Liver (tissue), 9 donors: ENCODE measurements around the gene RNPEPL1. TPM values are rescaled to one million over a fixed set of nuclear protein-coding genes. Genes with fewer than 3 reads are reported as not detected.
A peak's percentile ranks its signal among the peaks of the same experiment; 100 is the strongest.

Experiments
- DNase-seq: peaks from one replicate; pipeline ENCODE4 v3.0.0-alpha.2; 2017; ENCODE audit warnings: low spot score
- H3K27ac ChIP-seq, 2 donors: one replicate each; pipeline ENCODE4 v1.7.0; 2013; ENCODE audit warnings: inconsistent platforms in 2 of 2, low read length in 2 of 2, control low read depth in 1 of 2, low read depth in 1 of 2, mild to moderate bottlenecking in 1 of 2
- H3K27me3 ChIP-seq, 4 donors: one replicate each; pipeline versions ENCODE4 v1.6.1 to v1.7.0; 2013; ENCODE audit warnings: low read length in 3 of 4, inconsistent platforms in 1 of 4, mild to moderate bottlenecking in 1 of 4, moderate library complexity in 1 of 4; ENCODE audit not compliant: control insufficient read depth in 4 of 4, insufficient read depth in 4 of 4
- H3K36me3 ChIP-seq, 4 donors: one replicate each; pipeline versions ENCODE4 v1.6.1 to v1.7.0; 2013; ENCODE audit warnings: low read length in 3 of 4, mild to moderate bottlenecking in 3 of 4, low read depth in 1 of 4, moderate library complexity in 1 of 4; ENCODE audit not compliant: control insufficient read depth in 4 of 4, insufficient read depth in 3 of 4
- H3K4me1 ChIP-seq, 4 donors: one replicate each; pipeline versions ENCODE4 v1.6.1 to v1.7.0; 2013; ENCODE audit warnings: low read length in 3 of 4, mild to moderate bottlenecking in 3 of 4, moderate library complexity in 1 of 4; ENCODE audit not compliant: control insufficient read depth in 4 of 4, insufficient read depth in 4 of 4
- H3K4me3 ChIP-seq, 3 donors: one replicate each; pipeline versions ENCODE4 v1.6.1 to v1.7.0; 2013; ENCODE audit warnings: low read length in 3 of 3, control low read depth in 1 of 3, low read depth in 1 of 3, mild to moderate bottlenecking in 1 of 3
- H3K9ac ChIP-seq, 2 donors: one replicate each; pipeline ENCODE4 v1.7.0; 2013; ENCODE audit warnings: low read length in 2 of 2, mild to moderate bottlenecking in 2 of 2, moderate library complexity in 2 of 2, control low read depth in 1 of 2, low read depth in 1 of 2
- H3K9me3 ChIP-seq, 4 donors: one replicate each; pipeline versions ENCODE4 v1.6.1 to v1.7.0; 2013; ENCODE audit warnings: low read length in 3 of 4; ENCODE audit not compliant: control insufficient read depth in 4 of 4
- ATF3 ChIP-seq: IDR thresholded peaks from 2 replicates; pipeline ENCODE4 v1.6.1; 2016; ENCODE audit warnings: antibody characterized with exemption
- EGR1 ChIP-seq, 2 donors: IDR thresholded peaks; 2 replicates each; pipeline ENCODE4 v1.6.1; 2016 to 2018; ENCODE audit warnings: antibody characterized with exemption in 2 of 2, low read depth in 2 of 2
- FOXA1 ChIP-seq: IDR thresholded peaks from 2 replicates; pipeline ENCODE4 v1.6.1; 2016; ENCODE audit warnings: antibody characterized with exemption
- FOXA2 ChIP-seq: IDR thresholded peaks from 2 replicates; pipeline ENCODE4 v1.6.1; 2016; ENCODE audit warnings: antibody characterized with exemption
- GABPA ChIP-seq, 2 donors: IDR thresholded peaks in 1 of 2; conservative IDR thresholded peaks in 1 of 2; 2 replicates each; pipeline ENCODE4 v1.6.1; 2016; ENCODE audit warnings: antibody characterized with exemption in 2 of 2, mild to moderate bottlenecking in 1 of 2, moderate library complexity in 1 of 2
- HNF4A ChIP-seq, 2 donors: conservative IDR thresholded peaks; 2 replicates each; pipeline ENCODE4 v1.6.1; 2016; ENCODE audit warnings: antibody characterized with exemption in 2 of 2, mild to moderate bottlenecking in 2 of 2
- HNF4G ChIP-seq: IDR thresholded peaks from 2 replicates; pipeline ENCODE4 v1.6.1; 2016; ENCODE audit warnings: antibody characterized with exemption
- JUND ChIP-seq, 2 donors: IDR thresholded peaks; 2 replicates each; pipeline ENCODE4 v1.6.1; 2016; ENCODE audit warnings: antibody characterized with exemption in 2 of 2
- NR2F2 ChIP-seq: IDR thresholded peaks from 2 replicates; pipeline ENCODE4 v1.6.1; 2016; ENCODE audit warnings: antibody characterized with exemption
- RAD21 ChIP-seq, 2 donors: IDR thresholded peaks; 2 replicates each; pipeline ENCODE4 v1.6.1; 2016; ENCODE audit warnings: antibody characterized with exemption in 2 of 2, mild to moderate bottlenecking in 2 of 2
- RXRA ChIP-seq, 2 donors: IDR thresholded peaks; 2 replicates each; pipeline ENCODE4 v1.6.1; 2017 to 2018; ENCODE audit warnings: antibody characterized with exemption in 2 of 2, mild to moderate bottlenecking in 1 of 2
- TAF1 ChIP-seq: conservative IDR thresholded peaks from 2 replicates; pipeline ENCODE4 v1.6.1; 2016; ENCODE audit warnings: antibody characterized with exemption, mild to moderate bottlenecking
- YY1 ChIP-seq: IDR thresholded peaks from 2 replicates; pipeline ENCODE4 v1.6.1; 2016; ENCODE audit warnings: antibody characterized with exemption, mild to moderate bottlenecking
- ZBTB33 ChIP-seq: IDR thresholded peaks from 2 replicates; pipeline ENCODE4 v1.6.1; 2016; ENCODE audit warnings: antibody characterized with exemption
- WGBS: extraction: QIAGEN DNeasy Blood & Tissue Kit; methylation state at CpG from one replicate; pipeline ENCODE4 v1.1.7; 2013; 5-methylcytosine and 5-hydroxymethylcytosine counted together
- polyA plus RNA-seq, 2 donors: library from polyadenylated mRNA; stranded (reverse) in 1 of 2; unstranded in 1 of 2; fragments of 200-250 nt in 1 of 2; fragments of >200 nt in 1 of 2; fragmentation: Nextera tagmentation in 1 of 2; extraction: Ambion mirVana in 1 of 2; gene quantifications; one replicate each; pipeline versions ENCODE4 v1.2.1 to v1.2.3, GENCODE V29; 2013 to 2015
- total RNA-seq, 2 donors: library from RNA; depleted of rRNA; stranded (reverse); fragments of >200 nt; gene quantifications; one replicate each; pipeline ENCODE4 v1.2.3, GENCODE V29; 2014
- TF ChIP-seq, protein P1 (sequence below): fragments of 150-350 bp; IDR thresholded peaks from 2 replicates; pipeline ENCODE4 v1.5.1; 2017; ENCODE audit warnings: improper control_type of control experiment, low read depth, low read length; ENCODE audit not compliant: missing input control
- TF ChIP-seq, protein P2 (sequence below): IDR thresholded peaks from 2 replicates; pipeline ENCODE4 v1.6.1; 2016; ENCODE audit warnings: antibody characterized with exemption, mild to moderate bottlenecking
- donor health status: healthy.
- donor health status: healthy.
- donor health status: healthy.
- donor health status: healthy.
- donor health status: healthy.

The RNPEPL1 gene
- total and polyA plus RNA-seq, 4 donors = 24.8 to 43.9 (median 29.4) TPM

- 93% methylated on average over 34 of the region's 34 CpGs for WGBS
- no peaks in the 10 kb centered on the region for H3K9me3 ChIP-seq
- no peak for TF ChIP-seq FOXA2
- TF ChIP-seq NR2F2 = no peak
- TF ChIP-seq GABPA (IDR thresholded peaks at IDR 0.05 in 1 of 2, conservative IDR thresholded peaks at IDR 0.05 in 1 of 2) = no peak
- peaks cover 10 to 31% (median 25%) of the 10 kb centered on the region in 4 donors for H3K4me1 ChIP-seq
- H3K4me3 ChIP-seq = no peak overlapping the region
- DNase-seq = no peak
- H3K27me3 ChIP-seq = no peaks in the 10 kb centered on the region
- no peak overlapping the region for H3K27ac ChIP-seq
- peaks cover 0 to 17% (median 6%) of the 10 kb centered on the region in 4 donors for H3K36me3 ChIP-seq
- no peak overlapping the region for H3K9ac ChIP-seq
These were observed 26.5 kb downstream of the RNPEPL1 start for GRCh38 chr2:240594511-240595380.

DNA sequence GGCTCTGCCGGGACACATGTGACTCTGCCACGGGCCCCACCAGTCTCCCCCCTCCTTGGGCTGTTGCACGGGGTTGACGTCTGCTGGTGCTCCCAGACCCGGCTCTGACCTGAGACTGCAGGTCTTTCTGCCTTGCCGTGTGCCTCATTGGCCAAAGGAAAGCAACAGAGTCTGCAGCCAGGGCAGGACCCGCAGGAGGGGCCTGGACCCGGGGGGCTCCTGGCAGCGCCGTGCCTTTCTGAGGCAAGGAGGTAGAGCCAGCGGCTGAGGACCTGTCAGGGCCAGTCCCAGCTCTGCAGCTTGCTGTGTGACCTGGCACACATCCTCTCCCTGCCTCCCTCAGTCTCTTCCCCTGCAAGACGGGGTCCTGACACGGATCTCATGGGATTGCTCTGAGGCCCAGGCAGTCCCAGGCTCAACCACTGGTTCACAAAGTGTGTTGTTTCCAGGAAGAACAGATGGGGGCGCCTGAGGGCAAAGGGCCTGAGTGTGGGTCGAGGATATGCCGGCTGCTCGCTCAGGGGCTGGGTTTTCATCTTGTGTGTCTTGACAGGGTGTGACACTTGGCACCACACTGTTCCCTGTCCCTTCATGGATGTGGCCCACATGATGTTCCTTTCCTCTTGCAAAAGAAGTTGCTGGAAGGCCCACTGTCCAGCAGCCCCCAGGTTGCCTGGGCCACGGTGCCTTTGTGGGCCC, 27.2 kb downstream of the RNPEPL1 start:
- Histone ChIP-seq H3K9ac (no peak overlapping the region), H3K27ac (no peak overlapping the region), H3K36me3 (peaks cover 0 to 17% (median 6%) of the 10 kb centered on the region in 4 donors), H3K4me1 (peaks cover 9 to 23% (median 19%) of the 10 kb centered on the region in 4 donors), H3K9me3 (no peaks in the 10 kb centered on the region), H3K27me3 (no peaks in the 10 kb centered on the region), H3K4me3 (no peak overlapping the region)
- DNase-seq = no peak
- 88% methylated on average over 18 of the region's 18 CpGs for WGBS
- TF ChIP-seq, protein P1, sequence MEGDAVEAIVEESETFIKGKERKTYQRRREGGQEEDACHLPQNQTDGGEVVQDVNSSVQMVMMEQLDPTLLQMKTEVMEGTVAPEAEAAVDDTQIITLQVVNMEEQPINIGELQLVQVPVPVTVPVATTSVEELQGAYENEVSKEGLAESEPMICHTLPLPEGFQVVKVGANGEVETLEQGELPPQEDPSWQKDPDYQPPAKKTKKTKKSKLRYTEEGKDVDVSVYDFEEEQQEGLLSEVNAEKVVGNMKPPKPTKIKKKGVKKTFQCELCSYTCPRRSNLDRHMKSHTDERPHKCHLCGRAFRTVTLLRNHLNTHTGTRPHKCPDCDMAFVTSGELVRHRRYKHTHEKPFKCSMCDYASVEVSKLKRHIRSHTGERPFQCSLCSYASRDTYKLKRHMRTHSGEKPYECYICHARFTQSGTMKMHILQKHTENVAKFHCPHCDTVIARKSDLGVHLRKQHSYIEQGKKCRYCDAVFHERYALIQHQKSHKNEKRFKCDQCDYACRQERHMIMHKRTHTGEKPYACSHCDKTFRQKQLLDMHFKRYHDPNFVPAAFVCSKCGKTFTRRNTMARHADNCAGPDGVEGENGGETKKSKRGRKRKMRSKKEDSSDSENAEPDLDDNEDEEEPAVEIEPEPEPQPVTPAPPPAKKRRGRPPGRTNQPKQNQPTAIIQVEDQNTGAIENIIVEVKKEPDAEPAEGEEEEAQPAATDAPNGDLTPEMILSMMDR = peak; percentile 11
- no peak for TF ChIP-seq RAD21 (IDR thresholded peaks at IDR 0.05)

GRCh38 chr2:240596080-240596460, 27.8 kb downstream of the RNPEPL1 start:
- DNase-seq = no peak
- 80% methylated on average over 17 of the region's 17 CpGs for WGBS
- no peak overlapping the region for H3K4me3 ChIP-seq
- no peak overlapping the region for H3K9ac ChIP-seq
- H3K36me3 ChIP-seq = peaks cover 0 to 14% (median 6%) of the 10 kb centered on the region in 4 donors
- H3K4me1 ChIP-seq = peaks cover 9 to 20% (median 17%) of the 10 kb centered on the region in 4 donors
- no peaks in the 10 kb centered on the region for H3K9me3 ChIP-seq
- no peaks in the 10 kb centered on the region for H3K27me3 ChIP-seq
- no peak overlapping the region for H3K27ac ChIP-seq
- TF ChIP-seq HNF4A (conservative IDR thresholded peaks at IDR 0.05) = no peak
- TF ChIP-seq, protein P2, sequence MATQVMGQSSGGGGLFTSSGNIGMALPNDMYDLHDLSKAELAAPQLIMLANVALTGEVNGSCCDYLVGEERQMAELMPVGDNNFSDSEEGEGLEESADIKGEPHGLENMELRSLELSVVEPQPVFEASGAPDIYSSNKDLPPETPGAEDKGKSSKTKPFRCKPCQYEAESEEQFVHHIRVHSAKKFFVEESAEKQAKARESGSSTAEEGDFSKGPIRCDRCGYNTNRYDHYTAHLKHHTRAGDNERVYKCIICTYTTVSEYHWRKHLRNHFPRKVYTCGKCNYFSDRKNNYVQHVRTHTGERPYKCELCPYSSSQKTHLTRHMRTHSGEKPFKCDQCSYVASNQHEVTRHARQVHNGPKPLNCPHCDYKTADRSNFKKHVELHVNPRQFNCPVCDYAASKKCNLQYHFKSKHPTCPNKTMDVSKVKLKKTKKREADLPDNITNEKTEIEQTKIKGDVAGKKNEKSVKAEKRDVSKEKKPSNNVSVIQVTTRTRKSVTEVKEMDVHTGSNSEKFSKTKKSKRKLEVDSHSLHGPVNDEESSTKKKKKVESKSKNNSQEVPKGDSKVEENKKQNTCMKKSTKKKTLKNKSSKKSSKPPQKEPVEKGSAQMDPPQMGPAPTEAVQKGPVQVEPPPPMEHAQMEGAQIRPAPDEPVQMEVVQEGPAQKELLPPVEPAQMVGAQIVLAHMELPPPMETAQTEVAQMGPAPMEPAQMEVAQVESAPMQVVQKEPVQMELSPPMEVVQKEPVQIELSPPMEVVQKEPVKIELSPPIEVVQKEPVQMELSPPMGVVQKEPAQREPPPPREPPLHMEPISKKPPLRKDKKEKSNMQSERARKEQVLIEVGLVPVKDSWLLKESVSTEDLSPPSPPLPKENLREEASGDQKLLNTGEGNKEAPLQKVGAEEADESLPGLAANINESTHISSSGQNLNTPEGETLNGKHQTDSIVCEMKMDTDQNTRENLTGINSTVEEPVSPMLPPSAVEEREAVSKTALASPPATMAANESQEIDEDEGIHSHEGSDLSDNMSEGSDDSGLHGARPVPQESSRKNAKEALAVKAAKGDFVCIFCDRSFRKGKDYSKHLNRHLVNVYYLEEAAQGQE = no peak
- TF ChIP-seq YY1 = no peak
- no peak for TF ChIP-seq ZBTB33
- TF ChIP-seq EGR1 (IDR thresholded peaks at IDR 0.05; ENCODE audit: low read depth in 2 of 2) = no peak
- TF ChIP-seq ATF3 = no peak
- TF ChIP-seq NR2F2 = no peak
- TF ChIP-seq TAF1 = no peak
- TF ChIP-seq, protein P1 = no peak
- TF ChIP-seq FOXA1 = no peak
- no peak for TF ChIP-seq RXRA (IDR thresholded peaks at IDR 0.05)
- TF ChIP-seq JUND (IDR thresholded peaks at IDR 0.05) = no peak
- no peak for TF ChIP-seq RAD21 (IDR thresholded peaks at IDR 0.05)
- no peak for TF ChIP-seq HNF4G
